Measurements from ENCODE around the gene PBLD.

The PBLD gene

DNA sequence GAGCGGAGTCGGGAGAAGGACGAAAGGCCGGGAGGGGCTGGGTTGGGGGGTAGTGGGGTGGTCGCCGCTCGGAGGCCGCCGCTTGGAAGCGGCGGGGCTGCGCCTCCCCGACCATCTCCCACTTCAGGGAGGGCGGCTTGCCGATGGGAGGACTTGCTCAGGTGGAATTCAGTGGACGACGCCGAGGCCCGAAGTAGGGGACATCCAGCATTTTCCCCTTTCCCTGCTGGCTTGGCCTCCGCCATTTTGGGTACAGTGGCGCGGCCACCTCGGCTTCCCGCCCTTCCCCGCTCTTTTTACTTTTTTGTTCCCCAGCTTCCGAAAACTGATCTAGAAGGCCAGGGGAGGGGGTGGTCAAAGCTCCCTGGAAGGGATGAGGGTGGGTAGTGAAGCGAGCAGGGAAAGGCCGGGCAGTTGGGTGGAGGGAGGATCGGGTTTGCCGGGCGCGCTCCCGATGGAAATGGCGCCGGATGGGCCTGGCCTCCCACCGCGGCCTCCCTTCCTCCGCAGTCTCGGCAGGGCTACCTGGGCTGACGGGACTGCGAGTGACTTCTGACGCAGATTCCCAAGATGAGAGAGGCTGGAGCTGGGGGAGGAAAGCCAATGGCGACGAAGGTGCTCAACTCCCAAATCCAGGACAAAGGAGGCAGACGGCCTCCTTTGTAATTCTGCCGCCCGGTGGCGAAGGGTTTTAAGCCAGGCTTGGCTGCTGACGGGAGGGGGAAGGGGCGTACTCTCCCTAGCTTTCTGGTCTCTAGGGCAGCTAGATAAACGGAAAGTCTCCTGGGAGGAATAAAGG, at the start of gene PBLD:
Gene PBLD (minus strand): TSS at position 670 of the 799 bp plus-strand sequence. CDS start 26,084 bp downstream, outside the sequence.
- in situ Hi-C loops (cut with HindIII; ENCODE audit: low sequenced_read_pairs): no loop called here

DNA sequence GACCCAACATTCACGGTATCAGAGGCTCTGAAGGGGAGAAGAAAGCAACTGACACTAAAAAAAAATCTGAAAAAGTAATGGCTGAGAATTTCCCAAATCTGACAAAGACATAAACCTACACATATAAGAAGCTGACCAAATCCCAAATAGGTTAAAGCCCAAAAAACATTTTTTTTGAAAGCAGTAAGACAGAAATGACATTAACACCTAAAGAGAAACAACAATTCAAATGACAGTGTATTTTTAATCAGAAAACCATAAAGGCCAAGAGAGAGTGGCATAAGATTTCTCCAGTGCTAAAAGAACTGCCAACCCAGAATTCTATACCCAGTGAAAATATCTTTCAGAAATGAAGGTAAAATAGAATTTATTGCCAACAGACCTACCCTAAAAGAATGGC, 38.9 kb upstream of the PBLD start:
- in situ Hi-C loops (cut with HindIII; ENCODE audit: low sequenced_read_pairs): no loop called here

DNA sequence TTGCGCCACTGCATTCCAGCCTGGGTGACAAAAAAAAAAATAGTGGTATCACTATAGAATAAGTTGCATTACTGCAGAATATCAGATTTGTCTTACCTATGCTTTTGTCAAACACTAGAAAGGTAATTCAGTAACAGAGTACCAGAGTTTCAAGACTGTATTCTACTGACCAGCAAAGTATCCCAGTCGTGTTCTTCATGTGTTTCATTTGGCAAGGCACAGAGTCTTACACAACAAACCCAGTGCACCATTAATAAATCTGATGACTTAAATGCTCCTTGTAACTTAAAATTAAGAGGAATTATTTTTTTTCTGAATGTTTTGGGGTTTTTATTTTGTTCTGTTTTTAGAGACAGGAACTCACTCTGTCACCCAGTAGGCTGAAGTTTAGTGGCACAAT, 34.4 kb upstream of the PBLD start:
- in situ Hi-C loops (cut with HindIII; ENCODE audit: low sequenced_read_pairs): no loop called here

DNA sequence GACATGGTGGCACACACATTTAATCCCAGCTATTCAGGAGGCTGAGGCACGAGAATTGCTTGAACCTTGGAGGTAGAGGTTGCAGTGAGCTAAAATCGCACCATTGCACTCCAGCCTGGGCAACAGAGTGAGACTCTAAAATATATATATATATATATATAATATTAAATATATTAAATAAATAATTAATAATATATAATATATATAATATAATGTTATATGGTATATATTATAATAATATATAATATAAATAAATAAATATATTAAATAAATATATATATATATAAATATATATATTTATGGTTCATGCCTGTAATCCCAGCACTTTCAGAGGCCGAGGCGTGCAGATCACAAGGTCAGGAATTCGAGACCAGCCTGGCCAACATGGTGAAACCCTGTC, 33.9 kb upstream of the PBLD start:
- in situ Hi-C loops (cut with HindIII; ENCODE audit: low sequenced_read_pairs): no loop called here

DNA sequence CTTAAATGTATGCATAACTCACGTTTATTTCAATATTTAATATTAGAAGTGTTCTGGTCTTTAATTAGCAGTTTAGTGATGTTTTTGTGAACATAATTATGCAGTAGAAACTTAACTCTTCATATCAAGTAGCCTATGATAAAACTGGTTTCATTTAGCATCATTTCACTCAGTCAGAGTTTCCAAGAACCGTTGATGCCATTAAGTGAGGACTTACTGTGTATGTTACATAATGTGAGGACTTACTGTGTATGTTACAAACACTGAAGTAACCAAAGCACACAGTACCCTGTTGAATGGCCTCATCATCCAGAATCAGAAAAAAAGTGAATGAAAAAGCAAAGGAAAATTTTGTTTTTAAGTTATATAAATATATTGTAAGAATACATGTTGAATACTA, 32.9 kb upstream of the PBLD start:
- in situ Hi-C loops (cut with HindIII; ENCODE audit: low sequenced_read_pairs): no loop called here

DNA sequence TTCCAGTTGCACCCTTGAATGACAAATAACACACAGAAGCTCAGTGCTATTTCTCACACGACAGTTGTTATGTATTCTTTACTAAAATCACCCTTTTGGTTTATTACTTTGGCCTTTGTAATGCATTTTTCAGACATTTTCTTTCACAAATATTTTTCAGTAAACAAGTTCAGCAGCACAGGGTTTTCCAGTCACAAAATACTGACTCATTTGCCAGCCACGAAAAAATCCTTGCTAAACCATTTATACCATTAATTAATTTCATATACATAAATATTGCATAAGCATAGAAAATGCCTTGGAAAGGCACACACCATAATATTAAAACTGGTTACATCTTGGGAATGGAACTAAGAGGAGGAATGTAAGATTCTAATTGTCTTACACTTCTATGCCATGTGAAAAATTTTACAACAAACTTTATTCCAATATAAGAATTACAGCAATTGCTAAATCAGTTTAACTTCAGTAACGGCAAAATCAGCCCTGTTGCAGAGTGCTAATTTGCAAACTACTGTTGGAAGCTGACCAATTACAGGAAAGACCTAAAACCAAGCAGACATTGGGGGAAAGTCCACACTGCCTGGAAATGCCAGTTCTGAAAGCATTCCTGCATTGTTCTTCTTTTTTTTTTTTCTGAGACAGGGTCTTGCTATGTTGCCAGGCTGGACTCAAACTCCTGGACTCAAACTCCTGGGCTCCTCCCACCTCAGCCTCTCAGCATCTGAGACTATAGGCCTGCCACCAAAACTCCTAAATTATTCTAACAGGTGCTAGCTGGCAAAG, 31.6 kb upstream of the PBLD start:
- in situ Hi-C loops (cut with HindIII; ENCODE audit: low sequenced_read_pairs): no loop called here

- in situ Hi-C loops (cut with HindIII; ENCODE audit: low sequenced_read_pairs): no loop called here
These were observed 29.9 kb upstream of the PBLD start for GRCh38 chr10:68362590-68362989.

DNA sequence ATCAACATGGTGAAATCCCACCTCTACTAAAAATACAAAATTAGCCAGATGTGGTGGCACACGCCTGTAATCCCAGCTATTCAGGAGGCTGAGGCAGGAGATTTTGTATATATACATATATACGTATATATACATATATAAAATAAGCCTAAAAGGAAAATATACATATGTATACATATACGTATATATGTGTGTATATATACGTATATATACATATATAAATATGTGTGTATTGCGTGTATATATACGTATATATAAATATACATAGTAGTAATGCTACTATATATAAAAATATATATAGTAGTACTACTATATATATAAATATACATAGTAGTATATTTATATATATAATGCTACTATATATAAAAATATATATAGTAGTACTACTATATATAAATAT, 26.5 kb upstream of the PBLD start:
- in situ Hi-C loops (cut with HindIII; ENCODE audit: low sequenced_read_pairs): no loop called here

GRCh38 chr10:68353537-68353936, 20.8 kb upstream of the PBLD start:
- in situ Hi-C loops (cut with HindIII; ENCODE audit: low sequenced_read_pairs): no loop called here

DNA sequence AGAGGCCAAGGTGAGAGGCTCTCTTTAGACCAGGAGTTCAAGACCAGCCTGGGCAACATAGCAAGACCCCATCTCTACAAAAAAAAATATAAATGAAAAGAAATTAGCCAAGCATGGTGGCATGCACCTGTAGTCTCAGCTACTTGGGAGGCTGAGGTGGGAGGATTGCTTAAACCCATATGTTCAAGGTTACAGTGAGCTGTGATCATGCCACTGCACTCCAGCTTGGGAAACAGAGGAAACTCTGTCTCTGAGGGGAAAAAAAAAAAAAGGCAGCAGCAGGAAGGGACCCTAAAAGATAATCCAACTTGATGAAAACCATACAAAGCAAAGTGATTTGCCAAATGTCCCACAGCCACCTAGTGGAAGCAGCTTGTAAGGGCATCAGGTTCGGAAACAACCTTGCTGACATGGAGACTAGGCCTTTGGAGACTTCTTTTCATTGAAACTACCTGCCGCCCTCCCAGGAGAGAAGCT, 15.6 kb upstream of the PBLD start:
- in situ Hi-C loops (cut with HindIII; ENCODE audit: low sequenced_read_pairs): no loop called here

- in situ Hi-C loops (cut with HindIII; ENCODE audit: low sequenced_read_pairs): no loop called here
These were observed 14.0 kb upstream of the PBLD start for GRCh38 chr10:68346774-68347173.

DNA sequence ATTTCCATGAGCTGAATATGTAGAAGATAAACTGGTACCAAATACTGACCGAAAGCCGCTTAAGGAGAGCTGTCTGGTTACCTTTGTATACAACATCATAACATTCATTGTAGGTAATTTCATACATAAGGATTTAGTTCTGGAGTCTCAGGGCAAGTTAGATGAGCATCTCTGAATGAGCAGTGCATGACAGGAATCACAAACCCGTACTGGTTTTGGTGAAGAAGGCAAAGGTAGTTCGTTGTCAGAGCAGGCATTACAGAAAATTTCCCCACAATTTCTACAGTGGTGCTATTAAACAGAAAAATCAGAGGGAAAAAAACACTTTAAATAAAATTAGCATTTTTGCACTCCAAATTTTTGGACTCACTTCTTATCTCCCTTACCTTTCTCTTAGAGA, 12.9 kb upstream of the PBLD start:
- in situ Hi-C loops (cut with HindIII; ENCODE audit: low sequenced_read_pairs): no loop called here

DNA sequence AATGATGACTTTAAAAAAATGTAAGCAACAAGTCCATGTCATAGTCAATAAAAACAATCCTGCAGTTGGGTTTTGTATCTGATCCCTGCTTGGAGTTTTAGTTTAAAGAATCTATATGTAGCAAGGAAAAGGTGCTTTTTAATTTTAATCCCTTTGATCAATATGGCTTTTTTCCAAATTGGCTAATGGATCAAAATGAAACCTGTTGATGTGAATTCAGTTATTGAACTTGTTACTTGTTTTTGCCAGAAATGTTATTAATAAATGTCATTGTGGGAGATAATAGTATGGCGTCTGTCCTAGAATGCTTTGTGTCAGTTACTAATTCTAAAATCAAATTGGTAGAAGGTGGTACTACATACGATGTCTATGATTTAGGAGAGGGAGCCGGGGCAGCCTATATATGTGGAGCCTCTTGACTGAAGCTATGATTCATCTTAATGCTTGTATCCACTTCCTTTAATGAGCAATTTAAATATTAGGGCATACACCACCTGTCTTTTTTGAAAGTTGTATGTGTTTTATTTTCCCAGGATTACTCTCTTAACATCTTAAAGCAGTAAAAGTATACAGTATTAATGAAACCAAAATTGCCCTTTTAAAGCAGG, 10.3 kb upstream of the PBLD start:
- in situ Hi-C loops (cut with HindIII; ENCODE audit: low sequenced_read_pairs): no loop called here

- in situ Hi-C loops (cut with HindIII; ENCODE audit: low sequenced_read_pairs): no loop called here
These were observed 7.8 kb upstream of the PBLD start for GRCh38 chr10:68340358-68341080.

- in situ Hi-C loops (cut with HindIII; ENCODE audit: low sequenced_read_pairs): no loop called here
These were observed 4.1 kb upstream of the PBLD start for GRCh38 chr10:68336754-68337351.

- in situ Hi-C loops (cut with HindIII; ENCODE audit: low sequenced_read_pairs): no loop called here
These were observed 2.1 kb upstream of the PBLD start for GRCh38 chr10:68334672-68335467.

DNA sequence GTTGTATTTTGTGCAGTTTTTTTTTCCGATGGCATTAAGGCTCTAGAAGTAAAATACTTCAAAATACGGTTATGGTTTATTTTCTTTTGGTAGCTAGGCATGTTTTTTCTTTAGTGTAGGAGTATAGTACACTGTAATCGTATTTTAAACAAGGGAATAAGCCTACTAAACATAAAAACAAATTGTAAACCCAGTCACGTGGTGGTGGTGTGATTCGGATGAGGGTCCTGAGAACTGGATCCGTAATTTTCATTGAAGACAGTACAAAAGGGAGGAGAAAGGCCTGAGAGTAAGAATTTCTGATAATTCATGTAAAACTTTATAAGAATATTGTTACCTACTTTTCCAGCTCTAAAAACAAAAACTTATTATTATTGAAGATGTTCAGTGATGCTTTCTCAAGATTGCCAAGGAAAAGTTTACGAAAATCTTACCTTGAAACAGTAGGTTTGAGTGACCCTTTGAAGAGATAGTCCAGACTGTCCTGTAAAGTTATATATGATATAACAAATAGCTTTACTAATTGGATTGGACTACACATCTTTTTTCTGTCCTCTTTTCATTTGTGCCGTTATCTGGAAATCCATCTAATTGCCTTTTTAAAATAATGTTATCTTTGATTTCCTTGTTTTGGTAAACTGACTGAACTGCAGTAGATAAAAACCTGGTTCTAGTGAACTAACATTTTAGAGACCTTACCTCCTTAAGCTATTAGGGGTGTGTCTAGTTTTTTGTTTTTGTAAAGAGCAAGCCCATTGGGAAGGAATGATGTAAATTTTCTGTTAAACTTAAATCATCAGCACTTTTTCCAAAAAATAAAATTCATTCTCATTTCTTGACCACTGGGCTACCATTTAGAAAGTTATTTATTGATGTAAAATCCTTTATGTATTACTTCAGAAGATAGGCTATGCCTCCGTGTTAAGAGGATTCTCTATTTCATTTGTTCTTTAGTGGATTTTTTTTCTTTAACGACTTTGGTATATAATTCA, 1.0 kb upstream of the PBLD start:
- in situ Hi-C loops (cut with HindIII; ENCODE audit: low sequenced_read_pairs): no loop called here

GRCh38 chr10:68333058-68333395, 299 bp upstream of the PBLD start:
- in situ Hi-C loops (cut with HindIII; ENCODE audit: low sequenced_read_pairs): no loop called here
